NCI-H2227 (cell line): ENCODE measurements around the gene WFIKKN2.
"Not testable (repeated sequence)": the region's sequence is repeated elsewhere in the genome, so short reads cannot be mapped to it uniquely, and the experiment has no call there.

Source experiments
- DNase-seq: peaks from one replicate; lab custom pipeline; 2025; ENCODE audit not compliant: unreplicated experiment; lab: John Stamatoyannopoulos, UW

WFIKKN2 gene, protein sequence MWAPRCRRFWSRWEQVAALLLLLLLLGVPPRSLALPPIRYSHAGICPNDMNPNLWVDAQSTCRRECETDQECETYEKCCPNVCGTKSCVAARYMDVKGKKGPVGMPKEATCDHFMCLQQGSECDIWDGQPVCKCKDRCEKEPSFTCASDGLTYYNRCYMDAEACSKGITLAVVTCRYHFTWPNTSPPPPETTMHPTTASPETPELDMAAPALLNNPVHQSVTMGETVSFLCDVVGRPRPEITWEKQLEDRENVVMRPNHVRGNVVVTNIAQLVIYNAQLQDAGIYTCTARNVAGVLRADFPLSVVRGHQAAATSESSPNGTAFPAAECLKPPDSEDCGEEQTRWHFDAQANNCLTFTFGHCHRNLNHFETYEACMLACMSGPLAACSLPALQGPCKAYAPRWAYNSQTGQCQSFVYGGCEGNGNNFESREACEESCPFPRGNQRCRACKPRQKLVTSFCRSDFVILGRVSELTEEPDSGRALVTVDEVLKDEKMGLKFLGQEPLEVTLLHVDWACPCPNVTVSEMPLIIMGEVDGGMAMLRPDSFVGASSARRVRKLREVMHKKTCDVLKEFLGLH

DNA sequence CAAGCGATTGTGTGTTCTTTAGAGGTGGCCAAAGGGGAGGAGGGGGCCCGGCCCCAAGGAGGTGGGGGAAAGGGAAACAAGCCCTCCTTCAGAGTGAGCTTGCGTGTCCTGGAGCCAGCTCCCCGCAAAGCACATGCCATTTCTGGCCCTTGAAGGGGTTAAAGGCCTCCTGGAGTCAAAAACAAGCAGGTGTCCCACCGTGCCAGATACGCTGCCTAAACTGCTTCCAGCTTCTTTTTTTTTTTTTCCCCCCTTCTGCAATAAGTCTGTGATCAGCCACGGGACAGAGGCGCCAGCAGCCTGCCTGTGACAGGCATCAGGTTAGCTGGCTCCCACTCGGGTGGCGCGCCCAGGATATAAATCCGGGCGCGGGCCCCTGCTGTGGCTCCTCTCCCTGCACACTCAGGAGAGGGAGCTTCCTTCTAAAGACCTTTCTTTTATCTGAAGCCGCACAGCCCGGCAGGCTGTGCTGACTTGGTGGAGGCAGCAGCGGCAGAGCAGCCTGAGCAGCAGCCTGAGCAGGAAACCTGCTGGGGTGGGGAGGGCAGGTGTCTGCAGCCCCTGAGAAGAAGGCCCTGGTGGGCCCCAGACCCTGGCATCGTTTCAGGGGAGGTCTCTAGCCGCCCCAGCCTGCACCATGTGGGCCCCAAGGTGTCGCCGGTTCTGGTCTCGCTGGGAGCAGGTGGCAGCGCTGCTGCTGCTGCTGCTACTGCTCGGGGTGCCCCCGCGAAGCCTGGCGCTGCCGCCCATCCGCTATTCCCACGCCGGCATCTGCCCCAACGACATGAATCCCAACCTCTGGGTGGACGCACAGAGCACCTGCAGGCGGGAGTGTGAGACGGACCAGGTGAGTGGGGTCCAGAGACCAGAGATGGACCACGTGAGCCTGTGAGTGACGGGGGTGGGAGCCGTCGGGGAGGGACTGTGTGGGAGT, at the start of gene WFIKKN2:
WFIKKN2 (plus strand) TSS at position 286 of the 934 bp plus-strand sequence; CDS start at position 638, 352 bp downstream.
- no peak for DNase-seq

DNA sequence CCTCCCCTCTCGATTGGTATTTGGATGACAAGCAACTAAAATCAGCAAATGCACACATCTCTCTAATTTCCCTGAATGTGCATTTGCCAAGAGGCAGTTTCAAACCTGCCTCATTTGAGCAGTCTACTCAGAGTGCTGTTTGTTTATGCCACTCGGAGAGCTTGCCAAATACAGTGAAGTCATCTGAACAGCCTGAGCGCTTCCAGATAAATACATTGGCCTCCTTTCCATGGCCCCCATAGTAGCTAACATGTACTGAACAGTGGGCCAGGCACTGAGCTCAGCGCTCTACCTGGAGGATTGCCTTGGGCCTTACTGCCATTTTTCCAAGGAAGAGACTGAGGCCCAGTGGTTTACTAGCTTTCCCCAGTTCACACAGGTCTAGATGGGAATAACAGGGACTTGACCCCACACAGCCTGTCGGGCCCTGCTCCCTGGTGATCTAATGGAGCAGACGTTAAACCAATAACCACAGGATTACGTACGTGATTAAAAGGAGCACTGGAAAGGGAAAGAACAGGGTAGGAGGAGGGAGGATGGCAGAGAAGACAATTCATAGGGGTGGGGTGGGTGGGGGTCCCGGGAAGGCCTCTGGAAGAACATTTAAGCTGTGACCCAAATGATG, 49.3 kb upstream of the WFIKKN2 start:
- DNase-seq: no peak

DNA sequence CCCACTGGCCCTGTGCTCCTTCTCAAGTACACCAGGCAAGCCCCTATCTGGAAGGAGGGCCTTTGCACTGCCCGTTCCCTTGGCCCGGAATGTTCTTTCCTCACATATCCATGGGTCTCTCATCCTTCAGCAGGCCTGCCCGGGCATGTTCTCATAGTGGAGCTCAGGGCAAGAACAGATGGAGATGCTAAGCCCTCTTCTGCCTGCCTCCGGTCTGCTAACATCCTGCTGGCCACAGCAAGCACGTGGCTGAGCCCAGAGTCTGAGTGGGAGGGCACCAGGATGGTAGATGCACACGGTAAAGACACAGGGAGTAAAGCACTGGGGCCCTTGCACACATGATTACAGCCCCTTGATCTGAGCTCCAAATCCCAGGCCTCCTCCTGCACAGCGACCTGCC, 48.3 kb upstream of the WFIKKN2 start:
- no peak for DNase-seq

DNA sequence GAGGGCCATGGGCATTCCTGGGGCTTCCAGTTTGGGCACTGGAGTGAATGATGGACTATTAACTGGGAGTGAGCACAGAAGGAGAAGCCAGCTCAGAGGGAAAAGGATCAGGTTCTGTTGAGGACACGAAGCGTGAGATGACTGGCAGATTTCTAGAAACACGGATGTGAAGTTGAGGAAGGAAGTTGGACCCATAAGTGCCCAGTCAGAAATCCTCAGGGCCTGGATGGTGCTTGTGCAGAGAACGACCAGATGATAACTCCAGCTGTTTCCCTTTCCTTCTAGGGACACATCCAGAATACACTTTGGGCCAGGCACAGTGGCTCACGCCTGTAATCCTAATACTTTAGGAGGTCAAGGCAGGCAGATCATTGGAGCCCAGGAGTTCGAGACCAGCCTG, 44.8 kb upstream of the WFIKKN2 start:
- DNase-seq: no peak

DNA sequence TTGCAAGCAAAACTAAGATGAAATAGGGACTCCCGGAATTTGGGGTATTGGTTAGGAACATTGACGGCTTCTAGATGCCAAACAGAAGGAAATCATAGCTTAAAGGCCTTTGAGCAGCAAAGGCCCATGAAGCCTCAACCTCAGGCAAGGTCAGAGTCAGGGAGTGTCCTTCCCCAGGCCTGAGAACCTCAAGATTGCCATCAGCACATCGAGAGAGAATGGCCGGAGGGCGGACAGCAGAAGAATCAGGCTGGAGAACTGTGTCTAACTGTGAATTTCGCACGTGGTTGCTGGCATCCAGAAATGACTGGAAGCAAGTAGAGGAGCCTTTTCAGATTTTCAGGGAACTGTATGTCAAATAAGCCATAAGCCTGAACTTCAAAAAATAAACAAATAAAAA, 43.3 kb upstream of the WFIKKN2 start:
- no peak for DNase-seq

DNA sequence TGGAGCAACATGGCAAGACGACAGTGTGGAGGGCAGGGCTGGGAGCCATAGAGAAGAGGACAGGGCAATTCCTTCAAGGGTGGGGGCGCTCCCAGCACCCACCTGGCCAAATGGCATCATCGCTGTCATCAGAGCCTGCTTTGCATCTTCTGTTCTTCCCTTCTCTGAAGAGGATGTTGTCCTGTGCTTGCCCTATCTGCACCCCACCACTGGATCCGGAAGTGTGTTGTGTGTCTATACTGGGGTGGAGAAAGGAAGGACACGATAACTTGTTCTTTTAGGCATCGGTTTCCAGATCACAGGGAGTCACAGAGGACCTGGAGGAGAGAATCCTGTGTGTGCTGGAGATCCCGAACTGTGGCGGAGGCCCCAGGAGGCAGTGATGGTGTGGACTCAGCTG, 42.4 kb upstream of the WFIKKN2 start:
- DNase-seq: no peak

DNA sequence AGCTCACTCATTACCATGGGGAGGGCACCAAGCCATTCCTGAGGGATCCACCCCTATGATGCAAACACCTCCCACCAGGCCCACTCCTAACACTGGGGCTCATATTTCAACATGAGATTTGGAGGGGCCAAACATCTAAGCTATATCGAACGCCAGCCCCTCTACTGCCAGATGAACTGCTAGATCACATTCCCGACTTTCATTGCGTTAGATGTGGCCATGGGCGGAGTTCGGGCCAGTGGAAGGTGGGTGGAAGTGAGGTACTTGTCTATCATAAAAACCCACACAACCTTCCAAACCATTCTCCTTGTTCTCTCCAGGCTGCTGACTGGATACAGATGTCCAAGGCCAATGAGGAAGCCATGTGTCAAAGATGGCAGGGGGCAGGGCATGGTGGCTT, 41.0 kb upstream of the WFIKKN2 start:
- no peak for DNase-seq

DNA sequence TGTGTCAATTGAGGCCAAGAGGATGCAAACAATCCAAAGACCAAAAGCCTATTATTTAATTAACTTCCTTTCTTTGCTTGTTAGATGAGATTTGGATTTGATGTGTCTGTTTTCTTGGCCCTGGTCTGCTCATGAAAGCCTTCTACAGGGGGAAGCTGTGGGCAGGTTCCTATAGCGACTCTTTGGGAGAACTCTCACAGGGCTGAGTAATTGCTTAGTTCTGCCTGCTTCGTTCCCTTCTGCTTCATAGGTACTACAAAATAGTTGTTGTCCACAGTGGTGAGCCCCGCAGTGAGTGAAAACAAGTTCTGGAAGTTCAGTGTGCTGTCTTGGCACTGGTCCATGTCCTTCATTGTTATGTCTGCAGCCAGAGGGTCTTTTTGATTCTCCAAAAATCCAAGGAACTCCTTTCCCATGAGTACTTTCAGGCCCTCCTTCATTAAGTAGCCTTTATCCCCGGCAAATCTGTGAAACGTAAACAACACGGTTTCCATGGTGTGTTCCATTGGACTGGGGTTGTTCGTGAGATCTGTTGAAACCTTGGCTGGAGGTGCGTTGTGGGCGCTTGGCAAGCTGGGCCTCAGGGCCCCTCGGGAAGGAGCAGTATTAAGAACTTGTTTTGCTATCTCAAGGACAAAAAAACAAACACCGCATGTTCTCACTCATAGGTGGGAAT, 38.1 kb upstream of the WFIKKN2 start:
- no peak for DNase-seq

DNA sequence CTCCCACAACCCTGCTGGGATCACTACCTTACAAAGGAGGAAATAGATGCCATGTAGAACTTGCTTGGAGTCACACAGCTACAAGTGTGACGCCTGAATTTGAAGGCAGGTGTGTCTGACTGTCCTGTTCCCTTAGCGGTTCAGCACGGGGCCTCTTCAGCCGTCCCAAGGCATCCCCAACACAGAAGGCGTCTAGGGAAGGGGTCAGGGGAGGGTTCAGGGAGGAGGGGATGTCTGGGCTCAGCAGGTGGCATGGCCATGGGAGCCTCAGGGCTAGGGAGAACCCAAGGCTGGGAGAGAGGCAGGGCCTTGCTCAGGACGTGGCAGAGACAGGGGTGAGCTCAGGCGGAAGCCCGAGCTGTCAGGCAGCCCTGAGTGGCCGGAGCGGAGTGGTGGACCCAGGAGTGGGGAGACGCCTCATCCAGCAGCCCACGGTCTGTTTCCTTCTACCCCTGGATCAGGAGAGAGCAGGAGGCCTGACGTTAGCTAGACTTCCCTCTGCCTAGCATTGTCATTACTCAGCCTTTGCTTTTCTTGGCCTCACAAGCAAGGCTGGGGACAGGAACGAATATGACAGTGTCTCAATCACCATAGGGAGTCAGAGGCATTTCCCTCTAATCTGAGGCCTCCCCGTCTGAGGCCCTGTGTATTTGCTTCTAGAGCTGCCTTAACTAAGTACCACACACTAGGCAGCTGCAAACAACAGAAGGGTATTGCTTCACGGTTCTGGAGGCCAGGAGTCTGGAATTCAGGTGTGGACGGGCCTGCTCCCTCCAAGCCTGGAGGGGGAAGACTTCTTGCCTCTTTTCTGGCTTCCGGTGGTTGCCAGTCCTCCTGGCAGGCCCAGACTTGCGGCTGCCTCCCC, 36.7 kb upstream of the WFIKKN2 start:
- DNase-seq: no peak

DNA sequence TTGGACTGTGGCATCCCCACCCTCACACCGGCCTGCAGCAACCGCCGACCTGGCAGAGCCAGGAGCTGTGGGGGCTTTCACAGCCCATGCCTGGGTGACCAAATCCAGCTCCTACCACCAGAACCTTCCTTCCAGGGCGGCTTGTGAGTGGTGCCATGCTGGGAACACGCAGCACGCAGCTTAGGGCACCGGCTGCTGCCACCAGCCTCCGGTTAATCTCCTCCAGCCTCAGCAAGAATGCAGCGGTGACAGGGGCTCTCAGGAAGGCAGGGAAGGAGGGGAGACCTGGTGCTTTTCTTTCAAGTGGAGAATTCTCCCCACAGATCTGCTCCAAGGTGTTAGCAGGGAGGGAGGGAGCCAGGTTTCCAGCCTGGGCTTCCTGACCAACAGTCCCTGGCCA, 35.8 kb upstream of the WFIKKN2 start:
- no peak for DNase-seq

DNA sequence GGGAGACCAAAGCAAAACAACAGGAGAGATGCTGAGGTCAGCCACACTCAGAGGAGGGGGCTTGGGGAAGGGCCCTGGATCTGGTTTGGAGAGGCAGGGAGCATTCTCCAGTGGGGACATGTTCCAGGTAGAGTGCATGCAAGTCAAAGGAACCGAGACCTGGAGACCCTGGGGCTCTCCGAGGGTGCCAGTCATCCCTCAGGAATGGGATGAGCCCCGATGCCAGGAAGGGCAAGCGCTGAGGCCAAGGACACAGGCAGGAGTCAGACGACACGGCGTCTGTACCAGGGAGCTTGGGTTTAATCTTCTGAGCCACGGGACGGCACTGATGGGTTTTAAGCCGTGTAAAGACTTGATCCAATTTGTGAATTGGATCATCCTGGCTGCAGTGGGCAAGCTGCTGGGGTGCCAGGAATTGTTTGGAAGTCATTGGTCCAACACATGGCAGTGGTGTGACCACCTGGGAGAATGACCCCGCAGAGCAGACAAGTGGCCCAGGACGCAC, 35.1 kb upstream of the WFIKKN2 start:
- no peak for DNase-seq

DNA sequence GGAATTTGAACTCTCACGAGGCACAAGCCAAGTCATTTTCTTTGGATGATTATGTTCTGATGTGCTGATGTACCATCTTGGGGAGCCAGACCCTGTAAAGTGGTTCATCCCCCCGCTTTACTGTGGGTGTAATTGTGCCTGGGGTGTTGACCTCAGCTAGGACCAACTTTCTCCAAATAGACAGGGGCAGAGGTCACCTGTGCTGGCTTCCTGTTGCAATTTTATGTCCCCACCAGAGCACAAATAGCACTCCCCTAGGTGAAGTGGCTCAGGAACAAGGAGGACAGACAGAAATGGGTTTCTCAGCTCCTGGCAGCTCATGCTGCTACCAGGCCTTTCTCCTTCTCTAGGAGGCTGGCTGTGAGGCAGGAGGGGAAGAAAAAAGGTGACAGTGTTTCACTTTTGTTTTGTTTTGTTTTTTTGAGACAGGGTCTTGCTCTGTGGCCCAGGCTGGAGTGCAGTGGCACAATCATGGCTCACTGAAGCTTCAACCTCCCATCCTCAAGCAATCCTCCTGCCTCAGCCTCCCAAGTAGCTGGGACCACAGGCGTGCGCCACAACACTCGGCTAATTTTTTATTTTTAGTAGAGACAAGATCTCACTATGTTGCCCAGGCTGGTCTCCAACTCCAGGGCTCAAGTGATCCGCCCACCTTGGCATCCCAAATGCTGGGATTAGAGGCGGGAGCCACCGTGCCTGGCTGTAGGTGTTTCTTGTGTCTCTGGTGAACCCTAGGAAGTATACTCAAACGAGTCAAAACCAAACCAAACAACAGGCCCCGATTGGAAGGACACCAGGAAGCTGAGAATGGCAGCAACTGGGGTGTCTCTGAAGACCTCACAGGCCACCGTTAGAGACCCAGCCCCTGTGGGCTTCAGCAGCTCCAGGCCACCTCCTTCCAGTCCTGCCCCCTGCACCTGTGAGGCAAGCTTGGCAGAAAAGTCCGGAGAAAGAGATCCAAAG, 32.5 kb upstream of the WFIKKN2 start:
- no peak for DNase-seq

DNA sequence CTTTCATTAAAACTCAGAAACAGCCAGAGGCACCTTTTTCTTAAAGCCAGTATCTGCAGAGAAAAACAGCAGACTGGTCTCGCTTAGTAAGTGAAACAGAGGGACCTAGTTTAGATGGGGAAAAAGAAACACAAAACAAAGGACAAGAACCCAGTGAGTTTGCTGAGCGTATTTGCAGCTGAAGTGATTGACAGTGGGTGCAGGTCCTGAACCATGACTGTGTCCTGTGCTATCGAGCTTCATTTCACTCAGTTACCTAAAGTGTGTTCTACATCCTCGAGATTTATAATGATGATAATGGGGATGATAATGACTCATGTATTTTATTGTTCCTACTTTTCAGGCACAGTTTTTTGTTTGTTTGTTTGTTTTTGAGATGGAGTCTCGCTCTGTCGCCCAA, 31.7 kb upstream of the WFIKKN2 start:
- DNase-seq: no peak

DNA sequence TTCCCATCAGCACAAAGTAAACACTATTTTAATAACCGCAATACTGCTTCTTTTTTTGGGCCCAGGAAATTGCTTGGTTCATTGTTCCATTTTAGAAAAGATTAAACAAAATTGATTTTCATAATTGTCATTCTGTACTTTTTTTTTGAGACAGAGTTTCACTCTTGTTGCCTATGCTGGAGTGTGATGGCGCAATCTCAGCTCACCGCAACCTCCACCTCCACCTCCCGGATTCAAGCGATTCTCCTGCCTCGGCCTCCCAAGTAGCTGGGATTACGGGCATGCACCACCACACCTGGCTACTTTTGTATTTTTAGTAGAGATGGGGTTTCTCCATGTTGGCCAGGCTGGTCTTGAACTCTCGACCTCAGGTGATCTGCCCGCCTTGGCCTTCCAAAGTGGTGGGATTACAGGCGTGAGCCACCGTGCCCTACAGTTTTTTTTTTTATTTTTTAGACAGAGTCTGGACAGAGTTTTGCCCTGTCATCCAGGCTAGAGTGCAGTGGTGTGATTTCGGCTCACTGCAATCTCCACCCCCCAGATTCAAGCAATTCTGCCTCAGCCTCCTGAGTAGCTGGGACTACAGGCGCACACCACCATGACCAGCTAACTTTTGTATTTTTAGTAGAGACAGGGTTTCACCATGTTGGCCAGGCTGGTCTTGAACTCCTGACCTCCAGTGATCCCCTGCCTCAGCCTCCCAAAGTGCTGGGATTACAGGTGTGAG, 30.5 kb upstream of the WFIKKN2 start:
- not testable (repeated sequence) for DNase-seq

DNA sequence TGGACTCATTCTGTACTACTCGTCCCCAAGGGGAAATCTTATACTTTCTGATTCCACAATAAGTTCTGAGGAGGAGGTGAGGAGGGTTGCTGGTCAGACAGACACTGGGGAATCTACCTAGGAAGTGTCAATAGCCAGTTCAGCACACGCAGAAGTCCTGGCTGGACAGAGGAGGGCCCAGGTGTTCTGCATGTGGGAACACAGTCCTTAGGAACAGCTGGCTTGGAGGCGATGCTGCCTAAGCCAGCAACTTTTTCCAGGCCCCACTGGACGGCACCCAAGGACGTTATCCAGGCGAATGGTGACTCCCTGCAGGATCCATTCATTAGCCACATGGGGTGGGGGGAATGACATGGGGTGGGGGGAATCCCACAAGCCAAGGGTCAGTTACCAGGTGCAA, 29.9 kb upstream of the WFIKKN2 start:
- no peak for DNase-seq

DNA sequence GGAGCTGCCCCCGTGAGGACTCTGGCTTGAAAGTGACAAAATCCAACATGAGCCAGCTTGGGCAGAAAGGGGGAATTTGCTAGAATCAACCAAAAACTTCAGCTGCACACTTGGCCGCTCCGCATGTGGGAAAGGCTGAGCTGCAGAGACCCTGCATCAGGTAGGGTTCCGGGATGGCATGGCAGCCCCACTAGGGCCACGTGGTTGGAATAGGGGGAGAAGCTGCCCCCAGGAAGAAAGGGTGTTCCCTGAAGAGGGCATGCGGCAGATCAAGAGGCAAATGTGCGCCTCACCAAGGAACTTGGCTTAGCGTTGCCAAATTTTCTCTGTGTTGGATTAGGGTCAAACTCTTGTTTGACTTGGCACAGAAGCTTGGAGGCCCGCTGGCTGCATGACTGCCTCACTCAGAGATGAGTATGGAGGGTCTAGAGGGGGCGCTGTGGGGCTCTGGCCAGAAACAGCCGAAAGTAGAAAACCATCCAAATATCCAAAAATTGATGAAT, 29.2 kb upstream of the WFIKKN2 start:
- no peak for DNase-seq

DNA sequence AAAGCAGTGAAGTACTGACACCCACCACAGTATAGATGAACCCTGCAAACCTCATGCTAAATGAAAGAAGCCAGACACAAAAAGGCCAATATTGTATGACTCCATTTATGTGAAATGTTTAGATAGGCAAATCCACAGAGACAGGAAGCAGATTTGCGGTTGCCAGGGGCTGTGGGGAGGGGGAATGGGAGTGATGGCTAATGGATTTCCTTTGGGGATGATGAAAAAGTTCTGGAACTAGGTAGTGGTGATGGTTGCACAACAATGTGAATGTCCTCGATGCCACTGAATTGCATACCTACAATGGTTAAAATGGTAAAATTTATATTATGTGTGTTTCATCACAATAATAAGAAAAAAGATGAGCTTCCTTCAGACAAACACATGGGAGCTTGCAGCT, 28.4 kb upstream of the WFIKKN2 start:
- DNase-seq: no peak

DNA sequence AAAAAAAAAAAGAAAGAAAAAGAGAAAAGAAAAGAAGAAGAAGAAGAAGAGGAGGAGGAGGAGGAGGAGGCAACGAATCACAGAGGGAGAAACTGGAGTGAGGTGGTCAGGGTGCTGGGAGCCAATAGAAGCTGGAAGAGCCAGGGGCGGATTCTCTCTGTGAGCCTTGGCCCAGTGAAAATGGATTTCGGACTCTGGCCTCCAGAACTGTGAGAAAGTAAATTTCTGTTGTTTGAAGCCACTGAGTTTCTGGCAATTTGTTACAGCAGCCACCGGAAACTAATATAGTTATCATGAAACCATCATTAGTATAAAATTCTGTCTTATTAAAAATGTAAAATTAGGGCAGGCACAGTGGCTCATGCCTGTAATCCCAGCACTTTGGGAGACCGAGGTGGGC, 27.7 kb upstream of the WFIKKN2 start:
- no peak for DNase-seq
